HG03095 (cell line): ENCODE measurements around the gene CNPY1.

Experiments used
- ATAC-seq: cut with Tn5 transposase; IDR thresholded peaks from one replicate; pipeline ENCODE4 v1.9.1; 2021; ENCODE audit warnings: moderate library complexity; ENCODE audit not compliant: unreplicated experiment

CNPY1 gene

DNA sequence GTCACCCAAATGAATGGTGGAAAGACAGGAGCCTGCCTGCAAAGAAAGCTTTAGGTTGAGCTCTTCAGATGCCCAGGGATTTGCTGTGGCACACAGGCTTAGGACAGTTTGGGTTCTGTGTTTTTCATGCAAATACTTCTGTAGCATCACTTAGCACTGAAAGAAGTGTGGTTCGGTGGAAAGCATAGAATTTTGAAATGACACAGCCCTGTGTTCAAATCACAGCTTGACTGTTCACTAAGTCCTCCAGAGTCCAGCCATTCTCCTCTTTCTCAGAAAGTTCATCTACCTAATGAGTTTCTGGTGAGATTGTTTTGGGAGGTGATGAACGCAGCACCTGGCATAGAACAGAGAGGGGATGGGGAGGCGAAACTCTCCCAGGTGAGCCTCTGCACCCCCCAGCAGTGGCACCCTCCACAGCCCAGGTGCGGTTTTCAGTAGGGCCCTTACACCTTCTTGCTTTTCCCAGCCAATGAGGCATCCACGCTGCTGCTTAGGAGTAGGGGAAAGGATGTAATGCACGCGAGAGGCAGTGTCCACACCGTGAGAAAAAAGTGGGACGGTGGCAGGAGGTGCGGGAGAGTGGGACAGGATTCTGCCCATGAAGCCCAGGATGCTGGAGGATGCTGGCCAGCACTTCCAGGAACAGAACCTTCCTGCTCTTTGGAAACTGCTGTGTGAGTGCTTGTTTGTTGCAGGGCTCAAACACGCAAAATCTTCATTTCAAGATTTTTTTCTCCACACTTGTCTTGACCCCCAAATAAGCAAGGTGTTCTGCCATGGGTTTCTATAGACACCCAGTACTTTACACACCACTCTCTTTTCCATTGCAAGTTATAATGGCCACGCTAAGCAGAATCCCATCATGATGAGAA, 76.8 kb downstream of the CNPY1 start:
- no peak for ATAC-seq

DNA sequence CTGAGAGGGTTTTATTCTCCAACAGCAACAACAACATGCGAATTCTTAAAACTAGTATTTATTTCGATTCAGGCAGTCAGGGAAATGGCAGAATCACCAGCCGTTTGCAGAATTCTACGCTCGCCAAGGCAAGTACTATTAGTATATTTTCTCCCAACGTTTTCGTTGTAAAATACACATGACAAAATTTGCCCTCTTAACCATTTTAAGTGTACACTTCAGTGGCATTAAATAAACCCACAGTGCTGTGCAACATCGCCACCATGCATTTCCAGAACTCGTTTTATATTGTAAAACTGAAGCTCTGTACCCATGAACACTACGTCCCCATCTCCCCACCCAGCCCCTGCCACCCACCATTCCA, 77.6 kb downstream of the CNPY1 start:
- ATAC-seq = no peak

DNA sequence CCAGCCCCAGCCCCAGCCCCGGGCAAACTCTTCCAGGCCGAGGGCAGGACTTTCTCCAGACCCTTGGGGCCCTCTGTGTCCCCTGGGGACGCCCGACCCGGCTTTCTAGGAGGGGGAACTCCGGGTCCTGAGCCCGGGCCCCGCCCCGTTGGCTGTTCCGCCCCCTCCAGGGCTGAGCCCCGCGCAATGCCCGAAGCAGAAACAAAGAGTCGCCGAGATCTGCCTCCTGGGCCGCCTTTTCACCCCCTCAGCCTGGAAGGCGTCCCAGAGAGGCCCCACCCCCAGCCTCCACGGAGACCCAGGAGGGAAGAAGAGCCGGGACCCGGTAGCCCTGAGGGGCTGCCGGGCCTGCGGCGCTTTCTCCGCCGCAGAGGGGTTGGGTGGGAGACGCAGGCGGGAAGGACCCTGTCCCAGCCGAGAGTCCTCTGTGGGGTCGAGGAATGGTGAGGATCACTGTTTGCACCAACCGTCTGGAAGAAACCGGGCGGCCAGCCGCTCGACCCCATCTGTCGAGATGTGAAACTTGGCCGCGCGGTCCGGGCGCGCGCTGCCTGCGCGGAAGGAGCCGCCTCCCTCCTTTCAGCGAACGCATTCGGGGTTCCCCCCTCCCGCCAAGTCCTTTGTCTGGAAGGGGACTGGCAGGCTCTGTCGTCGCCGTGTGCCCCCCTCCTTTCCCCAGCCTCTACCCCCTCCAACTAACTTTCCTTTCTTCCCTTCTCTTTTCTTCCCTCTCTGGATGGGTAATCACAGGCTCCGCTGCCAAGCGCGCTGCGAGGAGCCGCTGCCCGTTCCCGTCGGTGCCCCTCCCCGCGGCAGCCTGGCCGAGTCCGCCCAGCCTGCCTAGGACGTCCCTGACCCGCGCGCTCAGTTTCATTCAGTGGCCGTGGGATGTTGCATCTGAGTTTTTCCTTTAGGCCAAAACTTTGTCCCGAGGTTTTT, 78.2 kb downstream of the CNPY1 start:
- no peak for ATAC-seq

DNA sequence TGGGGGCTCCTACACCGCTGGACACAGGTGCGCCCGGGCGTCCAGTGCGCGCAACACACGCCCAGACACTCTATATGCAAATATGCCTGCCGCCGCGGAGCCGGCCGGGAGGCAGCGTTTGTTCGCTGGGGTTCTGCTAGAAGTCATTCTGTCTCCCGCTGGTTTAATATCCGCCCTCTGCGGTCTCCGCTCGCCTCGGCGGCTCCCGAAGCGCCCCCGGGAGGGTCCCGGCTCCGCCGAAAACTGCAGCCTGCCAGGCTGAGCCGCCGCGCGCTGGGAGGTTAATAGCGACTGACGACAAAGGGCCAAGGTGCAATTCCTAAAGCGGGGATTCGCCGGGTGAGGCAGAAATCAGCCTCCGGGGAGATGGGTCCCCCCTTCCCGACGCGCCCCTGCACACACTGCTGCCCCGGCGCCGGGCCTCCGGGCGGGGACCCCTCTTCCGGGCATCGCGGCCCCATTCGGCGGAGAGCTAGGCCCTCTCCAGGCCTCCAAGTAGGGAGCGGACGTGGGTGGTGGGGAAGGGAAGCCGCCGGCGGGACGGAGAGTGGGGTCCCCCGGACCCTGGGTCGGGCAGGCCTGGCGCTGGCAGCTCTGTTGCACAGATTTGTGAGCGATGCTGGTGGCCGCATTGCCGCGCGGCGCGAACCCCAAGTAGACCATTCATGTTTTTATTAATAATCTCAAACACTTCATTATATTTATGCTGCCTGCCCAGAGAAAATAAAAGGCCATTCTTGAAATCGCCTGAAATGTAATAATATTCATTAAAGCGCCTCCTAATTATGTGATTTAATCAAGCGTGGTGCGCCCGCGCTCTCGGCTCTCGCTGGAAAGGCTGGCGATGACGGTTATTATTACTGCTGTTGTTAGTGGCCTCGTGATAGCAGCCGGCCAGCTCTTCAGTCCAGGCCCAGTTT, 79.3 kb downstream of the CNPY1 start:
- peak; percentile 55 for ATAC-seq

DNA sequence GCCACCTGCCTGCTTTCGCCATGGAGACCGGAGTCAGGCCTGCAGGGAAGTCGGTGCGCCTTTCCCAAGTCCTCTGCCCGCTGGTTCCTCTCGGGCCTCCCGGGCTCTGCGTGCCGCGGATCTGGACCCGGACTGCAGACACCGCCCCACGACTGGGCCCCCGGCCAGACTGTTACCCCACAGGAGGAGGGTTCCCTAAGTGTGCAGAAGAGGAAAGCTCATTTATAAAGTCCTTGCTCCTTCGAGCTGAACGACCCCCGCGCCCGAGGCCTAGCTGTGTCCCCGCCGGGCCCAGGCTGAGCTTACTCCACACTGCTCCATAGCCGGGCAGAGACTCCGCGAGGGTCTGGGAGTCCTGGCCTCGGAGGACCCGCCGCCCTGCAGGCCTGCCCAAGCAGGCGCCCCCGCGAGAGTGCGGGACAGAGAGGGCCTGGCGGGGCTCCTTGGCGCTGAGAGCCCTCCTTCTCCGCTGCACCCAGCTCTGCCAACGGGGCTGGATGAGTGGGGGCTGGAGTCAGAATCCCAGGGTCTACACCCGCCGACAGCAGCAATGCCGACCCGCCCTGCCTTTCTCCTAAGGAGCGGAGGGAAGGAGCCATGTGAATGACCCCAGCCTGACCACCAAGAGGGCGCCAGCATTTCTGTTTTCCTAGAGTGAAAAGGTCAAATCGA, 80.1 kb downstream of the CNPY1 start:
- no peak for ATAC-seq

DNA sequence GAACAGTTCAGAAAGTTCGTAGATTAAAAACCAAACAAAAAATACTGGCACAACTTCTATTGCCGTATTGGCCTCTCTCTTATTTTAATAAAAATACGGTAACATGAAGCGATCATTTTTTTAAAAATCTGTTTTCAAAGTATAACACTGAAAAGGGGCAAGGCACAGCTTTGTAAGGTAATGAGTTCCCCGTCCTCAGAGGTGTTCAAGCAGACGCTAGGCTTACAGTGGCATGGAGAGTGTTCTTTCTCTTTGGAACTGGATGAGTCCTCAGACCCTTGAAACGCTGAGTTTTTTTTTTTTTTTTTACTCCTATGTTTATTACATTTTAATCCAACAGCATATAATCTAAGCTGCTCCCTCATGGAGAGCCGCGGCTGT, 80.6 kb downstream of the CNPY1 start:
- no peak for ATAC-seq

DNA sequence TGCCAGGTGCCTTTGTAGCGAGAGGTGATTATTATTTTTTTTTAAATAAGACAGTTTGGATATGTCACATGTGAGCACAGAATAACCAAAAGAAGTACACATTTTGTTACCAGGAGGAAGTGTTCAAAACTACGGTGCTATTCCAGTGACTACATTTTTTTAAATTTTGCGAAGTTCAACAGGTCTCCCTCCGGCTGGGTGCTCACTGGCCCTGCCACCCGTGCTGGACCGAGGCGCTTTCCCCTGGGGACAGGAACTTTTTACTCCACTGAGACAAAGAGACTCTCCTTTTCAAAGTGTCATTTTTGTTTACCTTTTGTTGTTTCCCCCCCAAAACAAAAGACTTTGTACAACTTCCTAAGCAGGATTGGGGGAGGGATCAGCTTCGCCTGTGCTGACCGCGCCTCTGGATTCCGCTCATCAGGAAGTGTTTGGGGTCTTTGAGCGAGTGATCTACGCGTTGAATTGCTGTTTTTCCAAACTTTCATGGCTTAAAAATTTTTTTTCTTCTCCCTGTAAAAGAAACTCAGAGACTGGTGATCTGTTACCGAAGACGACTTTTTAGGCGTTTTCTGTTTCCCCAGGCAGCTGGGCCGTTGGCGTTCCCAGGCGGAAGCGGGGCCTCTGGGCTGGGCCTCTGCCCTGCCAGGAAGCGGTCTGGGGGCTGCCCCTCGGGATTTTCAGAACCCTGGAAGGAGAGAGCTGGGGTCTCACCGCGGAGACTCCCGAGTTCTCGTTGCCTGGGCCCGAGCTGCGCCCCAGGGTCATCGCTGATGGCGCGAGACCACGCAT, 81.2 kb downstream of the CNPY1 start:
- ATAC-seq = no peak

DNA sequence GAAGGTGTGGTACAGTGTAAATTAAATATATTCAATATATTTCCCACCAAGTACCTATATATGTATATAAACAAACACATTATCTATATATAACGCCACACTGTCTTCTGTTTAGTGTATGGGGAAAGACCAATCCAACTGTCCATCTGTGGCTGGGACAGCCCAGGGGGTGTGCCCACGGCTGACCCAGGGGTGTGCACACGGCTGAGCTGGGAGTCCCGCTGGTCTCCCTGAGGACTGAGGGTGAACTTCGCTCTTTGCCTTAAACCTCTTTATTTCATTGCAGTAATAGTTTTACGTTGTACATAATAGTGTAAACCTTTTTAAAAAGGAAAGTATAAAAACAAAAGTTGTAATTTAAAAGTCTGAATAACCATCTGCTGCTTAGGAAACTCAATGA, 82.2 kb downstream of the CNPY1 start:
- no peak for ATAC-seq

DNA sequence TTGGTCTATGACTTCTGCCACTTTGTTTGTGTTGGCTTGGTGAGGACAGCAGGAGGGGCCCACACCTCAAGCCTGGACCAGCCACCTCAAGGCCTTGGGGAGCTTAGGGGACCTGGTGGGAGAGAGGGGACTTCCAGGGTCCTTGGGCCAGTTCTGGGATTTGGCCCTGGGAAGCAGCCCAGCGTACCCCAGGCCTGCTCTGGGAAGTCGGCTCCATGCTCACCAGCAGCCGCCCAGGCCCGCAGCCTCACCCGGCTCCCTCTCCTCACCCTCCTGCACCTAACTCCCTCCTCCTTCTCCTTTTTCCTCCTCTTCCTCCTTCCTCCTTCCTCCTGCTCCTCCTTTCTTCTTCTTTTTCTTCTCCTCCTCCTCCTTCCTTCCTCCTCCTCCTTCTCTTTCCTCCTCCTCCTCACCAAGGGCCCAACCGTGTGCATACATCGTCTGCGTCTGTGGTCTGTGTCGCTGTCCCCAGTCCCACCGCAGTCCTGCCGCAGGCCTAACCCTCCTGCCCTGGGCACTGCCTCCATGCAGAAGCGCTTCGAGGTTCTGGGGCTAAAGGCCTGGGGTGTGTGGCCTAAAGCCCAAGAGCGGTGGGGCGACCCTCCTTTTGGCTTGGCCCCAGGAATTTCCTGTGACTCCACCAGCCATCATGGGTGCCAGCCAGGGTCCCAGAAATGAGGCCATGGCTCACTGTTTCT, 83.1 kb downstream of the CNPY1 start:
- no peak for ATAC-seq

DNA sequence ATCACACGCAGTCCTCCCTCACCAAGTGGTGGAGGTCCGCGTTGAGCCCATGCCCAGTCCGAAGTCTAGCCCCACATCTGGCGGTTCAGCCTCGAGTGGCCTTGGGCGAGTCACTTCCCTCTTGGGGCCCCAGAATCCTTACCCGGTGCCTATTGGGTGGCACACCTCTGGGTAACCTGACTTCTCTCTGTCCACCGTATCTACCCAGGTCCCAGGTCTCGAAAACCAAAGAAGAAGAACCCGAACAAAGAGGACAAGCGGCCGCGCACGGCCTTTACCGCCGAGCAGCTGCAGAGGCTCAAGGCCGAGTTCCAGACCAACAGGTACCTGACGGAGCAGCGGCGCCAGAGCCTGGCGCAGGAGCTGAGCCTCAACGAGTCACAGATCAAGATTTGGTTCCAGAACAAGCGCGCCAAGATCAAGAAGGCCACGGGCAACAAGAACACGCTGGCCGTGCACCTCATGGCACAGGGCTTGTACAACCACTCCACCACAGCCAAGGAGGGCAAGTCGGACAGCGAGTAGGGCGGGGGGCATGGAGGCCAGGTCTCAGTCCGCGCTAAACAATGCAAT, 84.1 kb downstream of the CNPY1 start:
- ATAC-seq = no peak

DNA sequence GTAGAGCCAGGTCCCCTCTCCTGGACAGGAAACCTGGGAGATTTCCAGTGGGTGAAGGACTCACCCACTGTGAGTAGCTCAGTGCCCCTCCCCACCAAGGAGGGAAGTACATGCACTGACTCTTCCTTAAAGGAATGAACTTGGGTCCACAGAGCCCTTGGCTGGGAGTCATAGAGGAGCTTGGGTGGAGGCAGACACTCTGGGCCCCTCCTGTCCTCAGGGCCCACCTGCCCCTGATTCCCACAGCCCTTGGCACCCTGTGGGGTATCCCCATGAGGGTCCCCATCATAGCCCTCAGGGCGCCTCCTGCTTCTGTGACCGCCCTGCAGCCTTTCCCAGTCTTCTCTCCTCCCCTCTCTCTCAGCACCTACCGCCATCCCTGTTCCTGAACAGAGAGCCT, 84.7 kb downstream of the CNPY1 start:
- ATAC-seq = no peak

DNA sequence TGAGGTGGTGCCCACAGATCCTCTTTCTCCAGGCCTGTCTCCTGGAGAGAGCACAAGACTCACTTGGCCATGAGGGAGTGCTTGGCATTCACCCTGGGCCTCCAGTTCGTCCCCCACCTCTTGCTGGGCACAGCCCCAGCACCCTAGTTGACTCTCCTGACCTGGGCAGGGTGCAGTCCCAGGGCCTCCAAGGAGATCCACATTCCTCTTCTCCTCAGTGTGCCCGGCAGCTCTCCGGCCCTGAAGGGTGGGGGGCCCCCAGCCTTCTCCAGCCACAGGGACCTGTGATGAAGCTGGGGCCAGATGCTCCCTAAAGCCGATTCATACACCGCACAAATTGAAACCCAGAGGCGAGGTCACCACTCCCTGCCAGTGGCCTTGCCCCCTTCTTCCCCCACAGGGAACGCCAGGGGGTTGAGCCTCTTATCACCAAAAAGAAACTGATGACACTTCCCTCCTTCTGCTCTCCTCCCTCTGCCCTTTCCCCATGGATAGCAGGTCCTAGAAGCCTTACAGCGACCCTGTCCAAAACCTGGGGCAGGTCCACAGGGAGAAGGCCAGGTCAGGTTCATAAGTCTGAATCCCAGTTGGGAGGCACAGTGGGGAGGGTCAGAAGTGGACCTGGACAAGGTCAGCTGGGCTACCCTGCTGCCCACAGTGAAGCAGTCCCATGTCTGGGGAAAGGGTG, 85.3 kb downstream of the CNPY1 start:
- no peak for ATAC-seq

DNA sequence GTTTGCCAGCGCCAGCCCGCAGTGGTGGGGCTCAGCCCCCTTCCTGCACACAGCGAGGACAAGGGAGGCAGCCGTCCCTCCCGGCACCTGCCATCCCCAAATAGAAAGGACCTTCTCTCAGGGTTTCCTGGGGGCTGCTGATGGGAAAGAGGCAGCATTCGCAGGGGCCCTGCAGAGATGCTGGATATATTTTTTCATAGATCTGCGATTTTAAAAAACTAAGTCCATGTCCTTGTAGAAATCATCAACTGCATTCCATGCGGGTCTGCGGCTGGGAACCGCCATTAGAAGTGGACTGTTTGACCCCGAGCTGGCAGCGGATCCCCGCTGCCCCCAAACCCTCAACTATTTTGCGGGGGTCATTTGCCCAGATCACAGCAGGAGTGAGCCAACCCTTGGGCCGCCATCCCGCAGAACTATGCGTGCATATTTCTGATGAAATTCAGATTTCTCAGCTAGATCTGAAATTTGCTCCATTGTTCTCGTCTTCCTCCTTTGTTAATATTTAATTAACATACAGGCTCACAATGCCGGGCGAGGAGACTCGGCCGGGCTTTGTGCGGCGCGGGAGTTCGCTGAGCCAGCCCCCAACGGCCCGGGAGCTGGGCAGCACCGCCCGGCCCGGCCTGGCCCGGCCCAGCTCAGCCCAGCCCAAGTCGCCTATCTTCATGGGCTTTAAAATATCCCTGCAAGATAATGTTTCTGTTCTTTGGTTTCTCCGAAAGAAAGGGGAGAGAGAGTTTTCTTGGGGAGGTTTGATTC, 86.5 kb downstream of the CNPY1 start:
- no peak for ATAC-seq

DNA sequence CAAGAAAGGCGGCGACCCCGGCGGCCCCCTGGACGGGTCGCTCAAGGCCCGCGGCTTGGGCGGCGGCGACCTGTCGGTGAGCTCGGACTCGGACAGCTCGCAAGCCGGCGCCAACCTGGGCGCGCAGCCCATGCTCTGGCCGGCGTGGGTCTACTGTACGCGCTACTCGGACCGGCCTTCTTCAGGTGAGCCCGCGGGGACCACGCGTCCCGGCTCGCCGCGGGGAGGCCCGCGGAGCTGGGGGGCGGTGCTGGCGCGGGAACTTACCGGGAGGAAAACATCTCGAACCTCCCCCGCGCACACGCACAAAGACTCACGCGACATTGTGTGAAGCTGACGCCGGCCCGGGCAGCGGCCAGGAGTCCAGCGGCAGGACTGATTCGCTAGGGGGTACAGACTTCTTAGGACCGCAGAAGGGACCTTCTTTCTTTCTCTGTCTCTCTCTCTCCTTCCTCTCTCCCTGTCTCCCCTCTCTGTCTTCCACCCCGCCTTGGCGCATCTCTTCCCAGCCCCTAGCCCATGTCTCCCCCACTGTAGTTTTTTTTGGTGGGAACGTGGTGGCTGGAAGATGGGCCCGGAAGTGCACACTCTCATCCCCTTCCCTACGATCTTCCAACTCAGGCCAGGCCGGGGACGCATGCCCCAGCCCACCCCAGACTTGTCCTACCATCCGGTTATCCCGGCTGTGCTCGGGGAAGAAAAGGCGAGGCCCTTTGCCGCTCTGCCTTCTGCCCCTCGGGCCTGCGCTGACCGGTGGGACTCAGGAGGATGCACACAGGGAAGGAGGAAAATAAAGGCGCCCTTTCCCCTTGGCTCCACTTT, 87.3 kb downstream of the CNPY1 start:
- no peak for ATAC-seq

DNA sequence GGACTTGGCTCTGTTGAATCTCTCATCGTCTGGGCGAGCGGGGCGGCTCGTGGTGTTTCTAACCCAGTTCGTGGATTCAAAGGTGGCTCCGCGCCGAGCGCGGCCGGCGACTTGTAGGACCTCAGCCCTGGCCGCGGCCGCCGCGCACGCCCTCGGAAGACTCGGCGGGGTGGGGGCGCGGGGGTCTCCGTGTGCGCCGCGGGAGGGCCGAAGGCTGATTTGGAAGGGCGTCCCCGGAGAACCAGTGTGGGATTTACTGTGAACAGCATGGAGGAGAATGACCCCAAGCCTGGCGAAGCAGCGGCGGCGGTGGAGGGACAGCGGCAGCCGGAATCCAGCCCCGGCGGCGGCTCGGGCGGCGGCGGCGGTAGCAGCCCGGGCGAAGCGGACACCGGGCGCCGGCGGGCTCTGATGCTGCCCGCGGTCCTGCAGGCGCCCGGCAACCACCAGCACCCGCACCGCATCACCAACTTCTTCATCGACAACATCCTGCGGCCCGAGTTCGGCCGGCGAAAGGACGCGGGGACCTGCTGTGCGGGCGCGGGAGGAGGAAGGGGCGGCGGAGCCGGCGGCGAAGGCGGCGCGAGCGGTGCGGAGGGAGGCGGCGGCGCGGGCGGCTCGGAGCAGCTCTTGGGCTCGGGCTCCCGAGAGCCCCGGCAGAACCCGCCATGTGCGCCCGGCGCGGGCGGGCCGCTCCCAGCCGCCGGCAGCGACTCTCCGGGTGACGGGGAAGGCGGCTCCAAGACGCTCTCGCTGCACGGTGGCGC, 88.1 kb downstream of the CNPY1 start, which contains the start of gene EN2:
TSS of gene EN2 (plus strand) at position 19 of the 767 bp plus-strand sequence. CDS start at position 268, 249 bp downstream.
- ATAC-seq = no peak
